SU-DHL-6 (cell line): ENCODE data around the gene ZNF276.

Experiments
- H2AFZ ChIP-seq: fragments of 200-600 bp; sonication (generic); 2 replicates; pipeline ENCODE4 v1.6.1; 2014; ENCODE audit warnings: low read depth, mild to moderate bottlenecking, moderate library complexity, mixed read lengths, antibody characterized with exemption, low read length; ENCODE audit not compliant: severe bottlenecking
- H3F3A ChIP-seq: fragments of 200-600 bp; shearing (Covaris generic); 2 replicates; pipeline ENCODE4 v1.6.0; 2016; ENCODE audit warnings: antibody characterized with exemption, mild to moderate bottlenecking; ENCODE audit not compliant: insufficient read depth
- H3K27ac ChIP-seq: fragments of 200-600 bp; sonication (generic); 2 replicates; pipeline ENCODE4 v1.5.1; 2016; ENCODE audit warnings: low read depth, mild to moderate bottlenecking, low read length, moderate library complexity, mixed read lengths
- H3K27me3 ChIP-seq: fragments of 200-600 bp; sonication (generic), shearing (Covaris generic); 2 replicates; pipeline ENCODE4 v1.6.0; 2014; ENCODE audit warnings: mild to moderate bottlenecking, low read length
- H3K36me3 ChIP-seq: fragments of 200-600 bp; sonication (generic); 2 replicates; pipeline ENCODE4 v1.6.1; 2014; ENCODE audit warnings: mild to moderate bottlenecking, low read length, mixed read lengths
- H3K4me2 ChIP-seq: fragments of 300-600, 200-600 bp; shearing (Covaris generic), sonication (generic); 2 replicates; pipeline ENCODE4 v1.6.0; 2014; ENCODE audit warnings: low read length, low read depth, mild to moderate bottlenecking; ENCODE audit not compliant: poor library complexity, severe bottlenecking
- H3K4me3 ChIP-seq: fragments of 200-600 bp; sonication (generic); 2 replicates; pipeline ENCODE4 v1.5.1; 2014; ENCODE audit warnings: antibody characterized with exemption, low read length, mild to moderate bottlenecking, mixed read lengths; ENCODE audit not compliant: insufficient read depth, poor library complexity, severe bottlenecking
- H3K79me2 ChIP-seq: fragments of 200-600 bp; sonication (generic); 2 replicates; pipeline ENCODE4 v1.6.1; 2014; ENCODE audit warnings: mild to moderate bottlenecking, low read length, moderate library complexity; ENCODE audit not compliant: insufficient read depth
- H3K9ac ChIP-seq: fragments of 200-600 bp; sonication (generic); 2 replicates; pipeline ENCODE4 v1.7.0; 2014; ENCODE audit warnings: mild to moderate bottlenecking, low read length
- H3K9me2 ChIP-seq: fragments of 200-600 bp; sonication (generic); replicated peaks from 2 replicates; pipeline ENCODE4 v1.6.1; 2014; ENCODE audit warnings: low read length; ENCODE audit not compliant: insufficient read depth
- H3K9me3 ChIP-seq: fragments of 200-600 bp; sonication (generic); 2 replicates; pipeline ENCODE4 v1.6.1; 2014; ENCODE audit warnings: low read length, mixed read lengths; ENCODE audit not compliant: insufficient read depth
- H4K20me1 ChIP-seq: fragments of 200-600 bp; sonication (generic); 2 replicates; pipeline ENCODE4 v1.6.1; 2014; ENCODE audit warnings: low read depth, mild to moderate bottlenecking, antibody characterized with exemption, low read length, moderate library complexity, mixed read lengths
- CTCF ChIP-seq: fragments of 200-600 bp; sonication (generic); IDR thresholded peaks from one replicate; pipeline ENCODE4 v1.5.1; 2017; ENCODE audit warnings: antibody characterized with exemption, mild to moderate bottlenecking, low read length, moderate library complexity; ENCODE audit not compliant: insufficient read depth, poor library complexity, severe bottlenecking
- EZH2phosphoT487 ChIP-seq: fragments of 200-600 bp; sonication (generic), shearing (Covaris generic); conservative IDR thresholded peaks from 2 replicates; pipeline ENCODE4 v1.6.1; 2018; ENCODE audit warnings: mild to moderate bottlenecking, antibody characterized with exemption, low read length, moderate library complexity, mixed read lengths

Gene ZNF276

GRCh38 chr16:89787365-89787805 is 66.0 kb downstream of the ZNF276 start:
- H4K20me1 ChIP-seq, result no peaks in the 10 kb centered on the region
- H3K9me3 ChIP-seq, result no peaks in the 10 kb centered on the region
- no peaks in the 10 kb centered on the region for H3K27me3 ChIP-seq
- no peak overlapping the region for H3K27ac ChIP-seq
- H3K9me2 ChIP-seq, result no peaks in the 10 kb centered on the region
- peaks cover 20% of the 10 kb centered on the region; the same call in 1 of the 2 replicates for H3K36me3 ChIP-seq
- TF ChIP-seq CTCF, result no peak
- no peak for TF ChIP-seq EZH2phosphoT487
- no peak overlapping the region for H3K9ac ChIP-seq
- no peak overlapping the region for H3K4me3 ChIP-seq
- H3K79me2 ChIP-seq, result peaks cover 9% of the 10 kb centered on the region; the same call in 1 of the 2 replicates
- no peak overlapping the region for H3K4me2 ChIP-seq
- no peaks in the 10 kb centered on the region for H3F3A ChIP-seq
- H2AFZ ChIP-seq, result no peak overlapping the region
